Uterine smooth muscle cell (primary cell): ENCODE results near the gene DMAP1. TPM values are rescaled to one million over a fixed set of nuclear protein-coding genes. Genes with fewer than 3 reads are reported as not detected.

Experiments
- total RNA-seq: library from RNA; depleted of rRNA; stranded (reverse); fragments of >200 nt; gene quantifications from 2 replicates; pipeline ENCODE4 v1.2.3, GENCODE V29; 2014

DMAP1 gene
- 22.0 and 25.3 TPM in 2 replicates for total RNA-seq

GRCh38 chr1:44213222-44214112 lies at the start of gene DMAP1:
Gene DMAP1, plus strand, starts transcription at chr1:44213471. Its CDS starts 283 bp downstream, at chr1:44213754.

Other genes starting within 250 kb of the DMAP1 start
- gene DPH2, start 243.5 kb upstream of the DMAP1 start, total RNA-seq: 11.4 and 14.3 TPM in 2 replicates
- 104 and 109 TPM in 2 replicates for gene ATP6V0B, start 238.5 kb upstream of the DMAP1 start, total RNA-seq
- 71.7 and 89.0 TPM in 2 replicates for gene B4GALT2, start 234.3 kb upstream of the DMAP1 start, total RNA-seq
- gene CCDC24, start 221.9 kb upstream of the DMAP1 start, total RNA-seq: 2.2 and 5.9 TPM in 2 replicates
- gene SLC6A9, start 182.0 kb upstream of the DMAP1 start, total RNA-seq: 2.3 and 7.6 TPM in 2 replicates
- gene KLF17, start 94.7 kb upstream of the DMAP1 start, total RNA-seq: under 0.01 TPM in 2 replicates
- not detected in 2 replicates for gene KLF18, start 71.8 kb upstream of the DMAP1 start, total RNA-seq
- gene ERI3, start 141.8 kb downstream of the DMAP1 start, total RNA-seq: 38.1 and 38.9 TPM in 2 replicates
- gene RNF220, start 191.8 kb downstream of the DMAP1 start, total RNA-seq: 66.4 and 95.8 TPM in 2 replicates